T-helper 9 cell (primary cell): ENCODE data around the gene ABCA7.

ENCODE experiments used
- DNase-seq: peaks from one replicate; pipeline ENCODE4 v3.0.0-alpha.2; 2020

ABCA7 gene

DNA sequence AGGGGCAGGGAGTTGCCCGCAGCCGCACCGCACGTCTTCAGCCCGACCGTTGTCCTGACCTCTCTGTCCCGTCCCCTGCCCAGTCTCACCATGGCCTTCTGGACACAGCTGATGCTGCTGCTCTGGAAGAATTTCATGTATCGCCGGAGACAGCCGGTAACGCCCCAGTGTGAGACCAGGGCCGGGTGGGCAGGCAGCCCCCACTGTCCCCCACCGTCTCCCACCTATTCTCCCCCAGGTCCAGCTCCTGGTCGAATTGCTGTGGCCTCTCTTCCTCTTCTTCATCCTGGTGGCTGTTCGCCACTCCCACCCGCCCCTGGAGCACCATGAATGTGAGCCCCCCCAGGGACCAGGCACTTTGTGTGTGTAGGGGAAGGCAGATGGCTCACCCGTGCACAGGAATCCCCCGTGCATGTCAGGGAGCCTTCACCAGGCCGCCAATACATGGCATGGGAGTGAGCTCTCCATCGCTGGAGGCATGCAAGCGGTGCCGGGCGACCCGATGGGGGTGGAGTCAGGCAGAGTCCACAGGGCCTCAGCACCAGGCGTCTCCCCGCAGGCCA, 1.4 kb downstream of the ABCA7 start:
- DNase-seq: no peak

DNA sequence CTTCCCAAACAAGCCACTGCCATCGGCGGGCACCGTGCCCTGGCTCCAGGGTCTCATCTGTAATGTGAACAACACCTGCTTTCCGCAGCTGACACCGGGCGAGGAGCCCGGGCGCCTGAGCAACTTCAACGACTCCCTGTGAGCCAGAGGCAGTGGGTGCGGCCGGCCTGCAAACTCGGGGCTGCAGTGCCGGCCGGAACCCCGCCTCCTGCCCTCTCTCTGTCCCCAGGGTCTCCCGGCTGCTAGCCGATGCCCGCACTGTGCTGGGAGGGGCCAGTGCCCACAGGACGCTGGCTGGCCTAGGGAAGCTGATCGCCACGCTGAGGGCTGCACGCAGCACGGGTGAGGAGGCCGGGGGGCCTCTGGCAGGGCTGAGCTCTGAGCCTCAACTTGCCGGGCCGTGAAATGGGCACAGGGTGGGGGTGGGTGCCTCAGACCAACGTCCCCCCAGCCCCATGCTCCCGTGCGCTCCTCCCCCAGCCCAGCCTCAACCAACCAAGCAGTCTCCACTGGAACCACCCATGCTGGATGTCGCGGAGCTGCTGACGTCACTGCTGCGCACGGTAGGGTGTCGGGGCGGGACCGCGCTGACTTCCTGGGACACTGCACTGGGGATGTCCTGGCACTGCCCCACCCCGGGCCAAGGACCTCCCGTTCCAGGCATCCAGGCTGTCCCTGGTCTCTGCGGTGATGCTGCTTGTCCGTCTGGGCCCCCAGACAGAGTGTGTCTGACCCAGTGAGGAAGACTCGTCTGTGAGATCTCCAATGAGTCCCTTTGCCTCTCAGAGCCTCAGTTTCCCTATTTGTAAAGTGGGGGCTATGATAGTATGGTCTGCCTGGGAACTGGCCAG, 2.2 kb downstream of the ABCA7 start:
- no peak for DNase-seq

DNA sequence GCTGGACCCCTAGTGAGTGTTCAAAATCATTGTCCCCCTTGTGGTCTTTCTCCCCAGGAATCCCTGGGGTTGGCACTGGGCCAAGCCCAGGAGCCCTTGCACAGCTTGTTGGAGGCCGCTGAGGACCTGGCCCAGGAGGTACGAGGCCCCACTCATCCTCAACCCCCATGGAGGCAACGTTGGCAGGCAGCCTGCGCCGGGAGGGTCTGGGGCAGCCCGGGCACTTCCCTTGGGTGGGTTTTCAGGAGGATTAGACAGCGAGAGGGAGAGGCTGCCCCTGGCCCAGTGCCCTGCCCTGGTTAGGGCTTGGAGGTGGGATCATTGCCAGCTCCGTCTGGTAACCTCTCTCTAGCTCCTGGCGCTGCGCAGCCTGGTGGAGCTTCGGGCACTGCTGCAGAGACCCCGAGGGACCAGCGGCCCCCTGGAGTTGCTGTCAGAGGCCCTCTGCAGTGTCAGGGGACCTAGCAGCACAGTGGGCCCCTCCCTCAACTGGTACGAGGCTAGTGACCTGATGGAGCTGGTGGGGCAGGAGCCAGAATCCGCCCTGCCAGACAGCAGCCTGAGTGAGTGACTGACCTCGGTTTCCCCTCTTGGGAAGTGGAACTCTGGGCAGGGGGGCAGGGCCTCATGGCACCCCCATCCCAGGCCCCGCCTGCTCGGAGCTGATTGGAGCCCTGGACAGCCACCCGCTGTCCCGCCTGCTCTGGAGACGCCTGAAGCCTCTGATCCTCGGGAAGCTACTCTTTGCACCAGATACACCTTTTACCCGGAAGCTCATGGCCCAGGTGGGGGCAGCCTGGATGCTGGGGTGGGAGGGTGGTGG, 3.0 kb downstream of the ABCA7 start:
- no peak for DNase-seq

DNA sequence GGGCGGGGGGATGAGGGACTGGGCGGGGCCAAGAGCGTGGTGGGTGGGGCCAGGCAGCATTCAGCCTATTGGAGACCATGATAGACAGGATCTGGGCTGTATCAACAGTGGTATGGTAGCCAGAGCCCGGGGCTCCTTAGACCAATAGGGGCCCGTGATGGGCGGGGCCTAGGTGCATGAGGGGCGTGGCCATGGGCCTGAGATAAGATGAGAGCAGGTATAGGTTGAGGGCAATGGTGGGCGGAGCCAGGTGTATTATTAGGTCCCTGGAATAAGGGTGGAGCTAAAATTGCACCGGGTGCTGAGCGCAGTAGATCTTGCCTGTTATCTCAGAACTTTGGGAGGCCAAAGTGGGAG, 5.3 kb downstream of the ABCA7 start:
- peak; percentile 54 for DNase-seq

DNA sequence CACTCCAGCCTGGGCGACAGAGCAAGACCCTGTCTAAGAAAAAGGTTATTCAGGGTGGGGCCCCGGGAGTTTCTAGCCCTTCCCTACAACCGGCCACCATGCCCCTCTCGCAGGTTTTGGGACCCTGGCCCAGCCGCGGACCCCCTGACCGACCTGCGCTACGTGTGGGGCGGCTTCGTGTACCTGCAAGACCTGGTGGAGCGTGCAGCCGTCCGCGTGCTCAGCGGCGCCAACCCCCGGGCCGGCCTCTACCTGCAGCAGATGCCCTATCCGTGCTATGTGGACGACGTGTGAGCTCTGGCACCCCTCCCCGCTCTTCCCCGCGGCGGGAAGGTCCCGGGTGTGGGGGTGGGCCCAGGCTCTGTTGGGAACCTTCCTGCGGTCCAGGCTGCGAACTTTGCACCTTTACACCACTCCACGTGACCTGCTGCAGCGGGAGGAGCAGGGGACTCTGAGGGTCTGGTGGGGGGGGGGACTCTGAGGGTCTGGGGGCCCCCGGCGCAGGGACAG, 6.3 kb downstream of the ABCA7 start:
- DNase-seq: no peak

DNA sequence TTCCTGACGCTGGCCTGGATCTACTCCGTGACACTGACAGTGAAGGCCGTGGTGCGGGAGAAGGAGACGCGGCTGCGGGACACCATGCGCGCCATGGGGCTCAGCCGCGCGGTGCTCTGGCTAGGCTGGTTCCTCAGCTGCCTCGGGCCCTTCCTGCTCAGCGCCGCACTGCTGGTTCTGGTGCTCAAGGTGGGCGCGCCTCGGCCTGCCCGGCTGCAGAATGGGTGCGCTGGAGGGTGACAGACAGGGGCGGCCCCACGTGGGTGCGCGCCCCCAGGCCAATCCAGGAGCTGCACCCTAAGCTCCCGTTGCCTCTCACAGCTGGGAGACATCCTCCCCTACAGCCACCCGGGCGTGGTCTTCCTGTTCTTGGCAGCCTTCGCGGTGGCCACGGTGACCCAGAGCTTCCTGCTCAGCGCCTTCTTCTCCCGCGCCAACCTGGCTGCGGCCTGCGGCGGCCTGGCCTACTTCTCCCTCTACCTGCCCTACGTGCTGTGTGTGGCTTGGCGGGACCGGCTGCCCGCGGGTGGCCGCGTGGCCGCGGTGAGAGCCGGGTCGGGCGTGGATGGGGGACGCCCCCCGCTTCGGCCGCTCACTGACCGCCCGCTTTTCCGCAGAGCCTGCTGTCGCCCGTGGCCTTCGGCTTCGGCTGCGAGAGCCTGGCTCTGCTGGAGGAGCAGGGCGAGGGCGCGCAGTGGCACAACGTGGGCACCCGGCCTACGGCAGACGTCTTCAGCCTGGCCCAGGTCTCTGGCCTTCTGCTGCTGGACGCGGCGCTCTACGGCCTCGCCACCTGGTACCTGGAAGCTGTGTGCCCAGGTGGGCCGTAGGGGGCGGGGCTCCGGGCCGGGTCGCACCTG, 7.2 kb downstream of the ABCA7 start:
- DNase-seq: no peak

DNA sequence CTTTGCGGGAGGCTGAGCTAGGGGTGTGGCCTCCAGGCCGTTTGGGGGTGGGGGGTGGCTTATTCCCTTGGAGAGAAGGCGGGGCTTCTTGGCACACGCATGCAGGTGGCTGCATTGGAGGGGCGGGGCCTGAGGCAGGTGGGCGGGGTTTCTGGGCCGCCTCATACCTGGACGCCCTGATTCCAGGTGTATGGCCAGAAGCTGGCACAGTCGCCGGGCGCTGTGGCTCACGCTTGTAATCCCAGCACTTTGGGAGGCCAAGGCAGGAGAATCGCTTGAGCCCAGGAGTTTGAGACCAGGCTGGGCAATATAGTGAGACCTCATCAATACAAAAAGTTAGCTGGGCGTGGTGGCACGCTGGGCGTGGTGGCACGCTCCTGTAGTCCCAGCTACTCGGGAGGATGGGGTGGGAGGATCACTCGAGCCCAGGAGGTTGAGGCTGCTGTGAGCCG, 7.8 kb downstream of the ABCA7 start:
- DNase-seq: no peak

DNA sequence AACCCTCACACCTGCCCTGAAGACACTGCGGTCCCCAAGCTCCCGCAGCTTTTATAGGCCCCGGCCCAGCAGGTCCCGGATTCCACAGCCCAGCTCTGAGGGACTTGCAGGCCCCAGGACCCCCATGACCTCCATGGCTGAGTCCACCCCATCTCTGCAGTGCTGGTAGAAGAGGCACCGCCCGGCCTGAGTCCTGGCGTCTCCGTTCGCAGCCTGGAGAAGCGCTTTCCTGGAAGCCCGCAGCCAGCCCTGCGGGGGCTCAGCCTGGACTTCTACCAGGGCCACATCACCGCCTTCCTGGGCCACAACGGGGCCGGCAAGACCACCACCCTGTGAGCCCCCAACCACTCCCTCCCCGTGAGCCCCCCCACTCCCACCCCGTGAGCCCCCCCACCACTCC, 9.2 kb downstream of the ABCA7 start:
- DNase-seq: no peak

DNA sequence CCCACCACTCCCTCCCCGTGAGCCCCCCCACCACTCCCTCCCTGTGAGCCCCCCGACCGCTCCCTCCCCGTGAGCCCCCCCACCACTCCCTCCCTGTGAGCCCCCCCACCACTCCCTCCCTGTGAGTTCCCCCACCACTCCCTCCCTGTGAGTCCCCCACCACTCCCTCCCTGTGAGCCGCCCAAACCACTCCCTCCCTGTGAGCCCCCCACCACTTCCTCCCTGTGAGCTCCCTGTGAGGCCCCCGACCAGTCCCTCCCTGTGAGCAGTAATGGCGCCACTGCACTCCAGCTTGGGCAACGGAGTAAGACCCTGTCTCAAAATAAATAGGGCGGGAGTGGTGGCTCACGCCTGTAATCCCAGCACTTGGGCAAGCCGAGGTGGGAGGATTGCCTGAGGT, 9.9 kb downstream of the ABCA7 start:
- DNase-seq: no peak

DNA sequence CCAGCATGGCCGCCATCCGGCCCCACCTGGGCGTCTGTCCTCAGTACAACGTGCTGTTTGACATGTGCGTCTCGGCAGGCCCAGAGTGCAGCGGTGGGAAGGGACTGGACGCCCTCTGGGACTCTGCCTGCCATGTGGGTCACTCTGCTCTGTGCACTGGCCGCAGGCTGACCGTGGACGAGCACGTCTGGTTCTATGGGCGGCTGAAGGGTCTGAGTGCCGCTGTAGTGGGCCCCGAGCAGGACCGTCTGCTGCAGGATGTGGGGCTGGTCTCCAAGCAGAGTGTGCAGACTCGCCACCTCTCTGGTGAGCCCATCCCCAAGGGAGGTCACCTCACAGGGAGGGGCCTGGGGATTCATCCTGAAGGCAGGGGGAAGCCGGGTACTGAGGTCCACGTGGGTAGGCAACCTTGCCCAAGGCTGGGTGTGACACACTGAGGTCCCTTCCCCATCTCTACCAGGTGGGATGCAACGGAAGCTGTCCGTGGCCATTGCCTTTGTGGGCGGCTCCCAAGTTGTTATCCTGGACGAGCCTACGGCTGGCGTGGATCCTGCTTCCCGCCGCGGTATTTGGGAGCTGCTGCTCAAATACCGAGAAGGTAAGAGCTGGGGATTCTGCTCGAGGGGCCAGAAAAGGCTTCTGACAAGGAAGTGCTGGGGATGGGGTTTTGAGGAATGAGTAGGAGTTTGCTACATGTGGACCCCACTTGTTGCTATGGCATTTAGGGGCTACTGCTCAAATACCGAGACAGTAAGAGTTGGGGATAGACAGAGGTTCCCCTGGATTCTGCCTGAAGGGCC, 11.3 kb downstream of the ABCA7 start:
- DNase-seq: no peak

DNA sequence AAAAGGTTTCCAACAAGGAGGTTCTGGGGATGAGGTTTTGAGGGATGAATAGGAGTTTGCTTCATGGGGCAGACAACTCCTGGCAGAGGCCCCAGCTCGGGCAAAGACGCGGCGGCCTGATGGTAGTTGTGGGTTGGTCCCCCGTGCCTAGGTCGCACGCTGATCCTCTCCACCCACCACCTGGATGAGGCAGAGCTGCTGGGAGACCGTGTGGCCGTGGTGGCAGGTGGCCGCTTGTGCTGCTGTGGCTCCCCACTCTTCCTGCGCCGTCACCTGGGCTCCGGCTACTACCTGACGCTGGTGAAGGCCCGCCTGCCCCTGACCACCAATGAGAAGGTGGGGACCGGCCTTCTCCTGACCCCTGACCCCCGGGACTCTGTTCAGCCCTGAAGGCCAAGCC, 11.9 kb downstream of the ABCA7 start:
- no peak for DNase-seq

DNA sequence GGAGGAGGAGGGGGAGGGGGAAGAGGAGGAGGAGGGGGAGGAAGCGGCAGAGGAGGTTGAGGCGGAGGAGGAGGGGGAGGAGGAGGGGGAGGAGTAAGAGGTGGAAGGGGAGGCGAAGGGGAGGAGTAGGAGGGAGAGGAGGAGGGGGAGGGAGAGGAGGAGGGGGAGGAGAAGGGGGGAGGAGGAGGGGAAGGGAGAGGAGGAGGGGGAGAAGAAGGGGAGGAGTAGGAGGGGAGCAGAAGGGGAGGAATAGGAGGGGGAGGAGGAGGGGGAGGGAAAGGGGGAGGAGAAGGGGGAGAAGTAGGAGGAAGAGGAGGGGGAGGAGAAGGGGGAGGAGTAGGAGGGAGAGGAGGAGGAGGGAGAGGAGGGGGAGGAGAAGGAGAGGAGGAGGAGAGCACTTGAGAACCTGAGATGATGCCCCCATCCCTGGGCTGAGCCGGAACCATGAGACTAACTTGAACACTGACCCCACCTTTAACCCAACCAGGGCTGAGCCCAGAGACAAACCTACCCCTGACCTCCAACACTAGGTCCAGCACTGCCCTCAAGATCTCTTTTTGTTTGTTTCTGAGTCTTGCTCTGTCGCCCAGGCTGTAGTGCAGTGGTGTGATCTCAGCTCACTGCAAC, 12.6 kb downstream of the ABCA7 start:
- no peak for DNase-seq

DNA sequence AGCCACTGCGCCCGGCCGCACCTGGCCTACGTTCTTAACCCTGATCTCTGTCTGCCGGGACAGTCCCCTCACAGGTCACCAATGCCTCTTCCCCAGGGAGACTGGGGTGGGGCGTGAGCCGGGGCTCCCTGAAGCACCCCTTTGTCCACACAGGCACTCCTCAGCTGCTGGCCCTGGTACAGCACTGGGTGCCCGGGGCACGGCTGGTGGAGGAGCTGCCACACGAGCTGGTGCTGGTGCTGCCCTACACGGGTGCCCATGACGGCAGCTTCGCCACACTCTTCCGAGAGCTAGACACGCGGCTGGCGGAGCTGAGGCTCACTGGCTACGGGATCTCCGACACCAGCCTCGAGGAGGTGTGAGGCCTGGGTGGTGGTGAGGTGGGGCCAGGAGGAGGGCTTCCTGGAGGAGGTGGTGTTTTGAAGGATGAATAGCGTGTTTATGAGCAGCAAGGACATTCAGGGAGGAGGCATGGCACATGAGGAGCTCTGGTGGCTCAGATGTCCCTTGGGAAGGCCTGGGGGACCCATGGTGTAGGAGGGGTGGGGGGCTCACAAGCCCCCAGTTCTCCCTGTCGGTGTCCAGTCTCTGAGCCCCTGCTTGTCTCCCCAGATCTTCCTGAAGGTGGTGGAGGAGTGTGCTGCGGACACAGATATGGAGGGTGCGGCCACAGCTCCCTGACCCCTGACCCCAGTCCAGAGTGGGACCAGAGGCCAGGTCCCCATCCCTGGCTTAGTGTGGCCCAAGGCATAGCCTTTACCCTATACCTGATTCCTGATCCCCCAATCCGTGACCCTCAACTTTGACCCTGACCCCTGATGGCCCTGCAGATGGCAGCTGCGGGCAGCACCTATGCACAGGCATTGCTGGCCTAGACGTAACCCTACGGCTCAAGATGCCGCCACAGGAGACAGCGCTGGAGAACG, 13.5 kb downstream of the ABCA7 start:
- no peak for DNase-seq

DNA sequence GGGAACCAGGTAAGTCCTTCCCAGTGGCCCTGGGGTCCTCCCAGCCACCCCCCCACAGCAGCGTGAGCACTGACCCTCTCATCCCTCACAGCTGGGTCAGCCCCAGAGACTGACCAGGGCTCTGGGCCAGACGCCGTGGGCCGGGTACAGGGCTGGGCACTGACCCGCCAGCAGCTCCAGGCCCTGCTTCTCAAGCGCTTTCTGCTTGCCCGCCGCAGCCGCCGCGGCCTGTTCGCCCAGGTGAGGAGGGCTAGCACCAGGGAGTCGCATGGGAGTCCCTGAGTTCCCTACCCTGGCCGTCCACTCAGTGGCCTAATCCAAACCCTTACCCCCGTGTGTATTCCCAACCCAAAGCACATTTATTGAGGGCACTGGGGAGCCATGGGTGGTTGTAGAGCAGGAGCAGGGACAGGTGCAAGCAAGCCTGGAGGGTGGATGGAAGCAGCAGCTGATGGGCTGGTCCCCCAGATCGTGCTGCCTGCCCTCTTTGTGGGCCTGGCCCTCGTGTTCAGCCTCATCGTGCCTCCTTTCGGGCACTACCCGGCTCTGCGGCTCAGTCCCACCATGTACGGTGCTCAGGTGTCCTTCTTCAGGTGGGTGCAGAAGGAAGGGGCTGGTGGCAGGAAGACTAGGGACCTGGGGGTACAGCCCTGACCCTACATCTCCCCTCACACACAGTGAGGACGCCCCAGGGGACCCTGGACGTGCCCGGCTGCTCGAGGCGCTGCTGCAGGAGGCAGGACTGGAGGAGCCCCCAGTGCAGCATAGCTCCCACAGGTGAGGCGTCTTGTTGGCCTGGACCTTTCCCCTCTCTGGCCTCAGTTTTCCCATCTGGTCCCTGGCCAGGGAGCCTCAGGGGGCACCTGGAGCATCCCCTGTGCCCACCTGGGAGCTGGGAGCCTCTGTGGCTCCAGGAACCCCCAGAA, 14.5 kb downstream of the ABCA7 start:
- DNase-seq: no peak

DNA sequence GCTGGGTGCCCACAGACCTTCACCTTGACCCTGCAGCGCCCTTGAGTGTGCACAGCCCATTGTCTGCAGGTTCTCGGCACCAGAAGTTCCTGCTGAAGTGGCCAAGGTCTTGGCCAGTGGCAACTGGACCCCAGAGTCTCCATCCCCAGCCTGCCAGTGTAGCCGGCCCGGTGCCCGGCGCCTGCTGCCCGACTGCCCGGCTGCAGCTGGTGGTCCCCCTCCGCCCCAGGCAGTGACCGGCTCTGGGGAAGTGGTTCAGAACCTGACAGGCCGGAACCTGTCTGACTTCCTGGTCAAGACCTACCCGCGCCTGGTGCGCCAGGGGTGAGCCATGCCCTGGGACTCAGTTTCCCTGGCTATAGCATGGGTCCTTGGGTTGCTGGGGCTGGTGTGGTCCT, 15.1 kb downstream of the ABCA7 start:
- DNase-seq: no peak

DNA sequence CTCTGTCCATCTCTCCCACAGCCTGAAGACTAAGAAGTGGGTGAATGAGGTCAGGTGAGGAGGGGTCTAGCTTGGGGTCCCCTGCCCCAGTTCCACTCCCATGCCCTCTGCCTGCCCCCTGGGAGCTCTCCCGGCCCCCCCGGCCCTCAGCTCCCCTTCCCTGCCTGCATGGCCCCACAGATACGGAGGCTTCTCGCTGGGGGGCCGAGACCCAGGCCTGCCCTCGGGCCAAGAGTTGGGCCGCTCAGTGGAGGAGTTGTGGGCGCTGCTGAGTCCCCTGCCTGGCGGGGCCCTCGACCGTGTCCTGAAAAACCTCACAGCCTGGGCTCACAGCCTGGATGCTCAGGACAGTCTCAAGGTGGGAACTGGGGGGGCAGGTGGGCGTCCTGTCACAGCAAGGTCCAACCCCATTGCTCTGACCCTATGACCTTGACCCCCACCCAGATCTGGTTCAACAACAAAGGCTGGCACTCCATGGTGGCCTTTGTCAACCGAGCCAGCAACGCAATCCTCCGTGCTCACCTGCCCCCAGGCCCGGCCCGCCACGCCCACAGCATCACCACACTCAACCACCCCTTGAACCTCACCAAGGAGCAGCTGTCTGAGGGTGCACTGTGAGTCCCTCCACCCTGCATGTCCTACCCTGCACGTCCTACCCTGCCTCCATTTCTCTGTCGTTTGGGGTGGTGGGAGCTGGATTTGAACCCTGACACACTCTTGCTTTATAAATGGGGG, 16.1 kb downstream of the ABCA7 start:
- DNase-seq: no peak

DNA sequence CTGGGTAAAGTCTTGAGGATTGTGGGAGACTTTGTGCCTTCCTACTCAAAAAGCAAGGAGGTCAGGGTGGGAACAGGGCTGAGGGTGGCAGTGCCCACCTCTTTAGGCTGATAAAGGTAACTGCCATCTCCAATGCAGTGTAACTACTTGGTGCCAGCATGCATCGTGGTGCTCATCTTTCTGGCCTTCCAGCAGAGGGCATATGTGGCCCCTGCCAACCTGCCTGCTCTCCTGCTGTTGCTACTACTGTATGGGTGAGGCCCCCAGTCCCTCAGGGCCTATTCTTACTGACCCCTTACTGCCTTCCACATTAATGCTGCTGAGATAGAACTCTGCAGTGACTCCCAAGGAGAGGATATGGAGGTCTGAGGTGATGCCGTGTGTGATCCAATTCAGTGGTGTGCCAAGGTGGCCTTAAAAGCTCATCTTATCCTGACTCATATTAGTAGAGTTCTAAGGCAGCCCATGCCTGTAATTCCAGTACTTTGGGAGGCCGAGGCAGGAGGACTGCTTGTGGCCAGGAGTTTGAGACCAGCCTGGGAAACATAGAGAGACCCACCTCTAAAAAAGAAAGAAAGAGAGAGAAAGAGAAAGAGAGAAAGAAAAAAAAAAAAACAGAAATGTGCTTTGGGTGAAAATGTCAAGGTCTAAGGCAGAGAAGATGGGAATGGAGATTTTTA, 17.4 kb downstream of the ABCA7 start:
- no peak for DNase-seq

DNA sequence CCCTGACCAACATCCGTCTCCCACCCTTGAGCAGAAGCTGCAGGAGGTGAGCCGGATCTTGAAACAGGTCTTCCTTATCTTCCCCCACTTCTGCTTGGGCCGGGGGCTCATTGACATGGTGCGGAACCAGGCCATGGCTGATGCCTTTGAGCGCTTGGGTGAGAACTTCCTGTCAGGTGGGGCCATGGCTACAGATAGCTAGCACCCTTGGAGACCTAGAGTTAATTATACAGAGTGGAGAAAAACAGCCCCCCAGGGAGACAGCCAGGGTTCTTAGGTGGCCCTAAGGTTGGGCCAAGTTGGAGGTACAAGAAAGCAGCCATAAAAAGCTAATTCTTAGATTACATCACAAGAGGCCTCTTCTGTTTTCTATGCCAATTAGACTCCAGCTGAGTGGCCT, 18.2 kb downstream of the ABCA7 start:
- DNase-seq: no peak
